PC-3 (cell line): ENCODE measurements around the gene CD8B2. TPM values are rescaled to one million over a fixed set of nuclear protein-coding genes. Genes with fewer than 3 reads are reported as not detected.
"Not testable (repeated sequence)": the region's sequence is repeated elsewhere in the genome, so short reads cannot be mapped to it uniquely, and the experiment has no call there.

Experiments
- ATAC-seq: fragments of 200-7000 bp; cut with Tn5 transposase; 2 replicates; pipeline ENCODE4 v1.9.1; 2020; ENCODE audit warnings: mild to moderate bottlenecking, moderate library complexity
- BruUV-seq: library from RNA; stranded (reverse); fragments of 400-500 nt; replicated peaks from 2 replicates; lab custom pipeline; 2021; lab: Mats Ljungman, UMichigan
- CTCF ChIA-PET: fragments of 300-600 bp; sonication (Branson Sonifier 250); formaldehyde crosslinking; loops from one replicate; lab custom pipeline; 2022; ENCODE audit warnings: antibody characterized with exemption; lab: Charles Lee
- POLR2A ChIA-PET: fragments of 300-600 bp; sonication (Branson Sonifier 250); formaldehyde crosslinking; loops from one replicate; lab custom pipeline; 2022; ENCODE audit warnings: antibody characterized with exemption; ENCODE audit not compliant: unreplicated experiment; lab: Charles Lee
- DNase-seq: peaks from one replicate; pipeline ENCODE4 v3.0.0-alpha.2; 2015
- H2AFZ ChIP-seq: fragments of 300-600 bp; sonication (generic); 2 replicates; pipeline ENCODE4 v1.6.0; 2016; ENCODE audit warnings: antibody characterized with exemption, low read length
- H3F3A ChIP-seq: fragments of 300-600 bp; sonication (generic); one replicate; pipeline ENCODE4 v1.6.0; 2017; ENCODE audit warnings: antibody characterized with exemption, low read length, control low read depth, mild to moderate bottlenecking; ENCODE audit not compliant: unreplicated experiment
- H3K27ac ChIP-seq: fragments of 300-600 bp; sonication (generic); 2 replicates; pipeline ENCODE4 v1.5.1; 2016; ENCODE audit warnings: mild to moderate bottlenecking, low read length
- H3K27me3 ChIP-seq: fragments of 300-600 bp; sonication (generic); 2 replicates; pipeline ENCODE4 v1.6.1; 2016; ENCODE audit warnings: low read length, mixed read lengths
- H3K36me3 ChIP-seq: fragments of 300-600 bp; sonication (generic); 2 replicates; pipeline ENCODE4 v1.6.1; 2016; ENCODE audit warnings: low read depth, mixed run types, low read length, mixed read lengths
- H3K4me1 ChIP-seq: fragments of 300-600 bp; sonication (generic); 2 replicates; pipeline ENCODE4 v1.5.1; 2016; ENCODE audit warnings: low read length; ENCODE audit not compliant: insufficient read depth
- H3K4me2 ChIP-seq: fragments of 300-600 bp; sonication (generic); 2 replicates; pipeline ENCODE4 v1.6.0; 2016; ENCODE audit warnings: low read length
- H3K4me3 ChIP-seq: fragments of 300-600 bp; sonication (generic); 2 replicates; pipeline ENCODE4 v1.5.1; 2016; ENCODE audit warnings: mild to moderate bottlenecking, low read length, mixed read lengths
- H3K79me2 ChIP-seq: fragments of 300-600 bp; sonication (generic); 2 replicates; pipeline ENCODE4 v1.6.1; 2017; ENCODE audit warnings: low read length, mixed read lengths
- H3K9ac ChIP-seq: fragments of 300-600 bp; sonication (generic); 2 replicates; pipeline ENCODE4 v1.6.0; 2016; ENCODE audit warnings: mild to moderate bottlenecking, low read length
- H3K9me2 ChIP-seq: fragments of 300-600 bp; sonication (generic); replicated peaks from 2 replicates; pipeline ENCODE4 v1.6.1; 2016; ENCODE audit warnings: mixed run types, low read length, mixed read lengths
- H3K9me3 ChIP-seq: fragments of 300-600 bp; sonication (generic); 2 replicates; pipeline ENCODE4 v1.6.1; 2016; ENCODE audit warnings: low read length, mixed read lengths
- H4K20me1 ChIP-seq: fragments of 300-600 bp; sonication (generic); 2 replicates; pipeline ENCODE4 v1.6.1; 2016; ENCODE audit warnings: low read length, mixed read lengths
- EZH2 ChIP-seq: fragments of 300-600 bp; sonication (generic); IDR thresholded peaks from one replicate; pipeline ENCODE4 v1.6.1; 2017; ENCODE audit warnings: antibody characterized with exemption, mild to moderate bottlenecking, low read length; ENCODE audit not compliant: unreplicated experiment
- EZH2phosphoT487 ChIP-seq: fragments of 300-600 bp; sonication (generic); IDR thresholded peaks from 2 replicates; pipeline ENCODE4 v1.6.1; 2018; ENCODE audit warnings: mild to moderate bottlenecking, antibody characterized with exemption, low read length, borderline replicate concordance
- intact Hi-C: fragments of 100-400 bp; cut with micrococcal nuclease; formaldehyde crosslinking; loops from 2 replicates; pipeline ENCODE4 v1.9.0; 2023
- total RNA-seq: library from RNA; depleted of rRNA; stranded (reverse); fragments of >200 nt; gene quantifications from 2 replicates; pipeline ENCODE4 v1.2.3, GENCODE V29; 2014
- TF ChIP-seq, protein P1 (sequence below): fragments of 300-600 bp; sonication (generic); conservative IDR thresholded peaks from 2 replicates; pipeline ENCODE4 v1.5.1; 2017; ENCODE audit warnings: antibody characterized with exemption, low read depth, mild to moderate bottlenecking, low read length

CD8B2 gene
- total RNA-seq, 1 experiment from 2014 or later, result not detected

GRCh38 chr2:106553321-106553720, 66.2 kb downstream of the CD8B2 start:
- no peak overlapping the region for H3K27ac ChIP-seq
- H3K4me3 ChIP-seq, result no peak overlapping the region
- no peaks in the 10 kb centered on the region for H3K79me2 ChIP-seq
- H4K20me1 ChIP-seq, result 0 out of 2 replicates have a peak, but pooled peaks cover 3% of the 10 kb centered on the region
- TF ChIP-seq, protein P1, sequence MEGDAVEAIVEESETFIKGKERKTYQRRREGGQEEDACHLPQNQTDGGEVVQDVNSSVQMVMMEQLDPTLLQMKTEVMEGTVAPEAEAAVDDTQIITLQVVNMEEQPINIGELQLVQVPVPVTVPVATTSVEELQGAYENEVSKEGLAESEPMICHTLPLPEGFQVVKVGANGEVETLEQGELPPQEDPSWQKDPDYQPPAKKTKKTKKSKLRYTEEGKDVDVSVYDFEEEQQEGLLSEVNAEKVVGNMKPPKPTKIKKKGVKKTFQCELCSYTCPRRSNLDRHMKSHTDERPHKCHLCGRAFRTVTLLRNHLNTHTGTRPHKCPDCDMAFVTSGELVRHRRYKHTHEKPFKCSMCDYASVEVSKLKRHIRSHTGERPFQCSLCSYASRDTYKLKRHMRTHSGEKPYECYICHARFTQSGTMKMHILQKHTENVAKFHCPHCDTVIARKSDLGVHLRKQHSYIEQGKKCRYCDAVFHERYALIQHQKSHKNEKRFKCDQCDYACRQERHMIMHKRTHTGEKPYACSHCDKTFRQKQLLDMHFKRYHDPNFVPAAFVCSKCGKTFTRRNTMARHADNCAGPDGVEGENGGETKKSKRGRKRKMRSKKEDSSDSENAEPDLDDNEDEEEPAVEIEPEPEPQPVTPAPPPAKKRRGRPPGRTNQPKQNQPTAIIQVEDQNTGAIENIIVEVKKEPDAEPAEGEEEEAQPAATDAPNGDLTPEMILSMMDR, result no peak
- TF ChIP-seq EZH2, result no peak
- no peak for TF ChIP-seq EZH2phosphoT487
- no peaks in the 10 kb centered on the region for H3K9me2 ChIP-seq
- no peak for ATAC-seq
- H3K4me1 ChIP-seq, result no peaks in the 10 kb centered on the region
- no peak for DNase-seq
- ChIA-PET POLR2A (no interaction called here), CTCF (no interaction called here)
- no peaks in the 10 kb centered on the region for H3K9me3 ChIP-seq
- H3K36me3 ChIP-seq, result no peaks in the 10 kb centered on the region
- no peak overlapping the region for H2AFZ ChIP-seq
- BruUV-seq, result no TSS peak
- no peak overlapping the region for H3K9ac ChIP-seq
- H3K4me2 ChIP-seq, result no peak overlapping the region
- H3K27me3 ChIP-seq, result peaks cover 74% of the 10 kb centered on the region
- H3F3A ChIP-seq, result no peaks in the 10 kb centered on the region
- intact Hi-C loops, result no loop called here

- H3K4me1 ChIP-seq, result no peaks in the 10 kb centered on the region
- TF ChIP-seq EZH2phosphoT487, result no peak
- TF ChIP-seq, protein P1, result no peak
- no peak overlapping the region for H3K9ac ChIP-seq
Observed at GRCh38 chr2:106554411-106554810, 67.2 kb downstream of the CD8B2 start.

GRCh38 chr2:106555053-106555452, 67.9 kb downstream of the CD8B2 start:
- Histone ChIP-seq H3F3A (no peaks in the 10 kb centered on the region), H3K9ac (no peak overlapping the region), H3K4me2 (no peak overlapping the region), H3K9me3 (no peaks in the 10 kb centered on the region), H3K27me3 (peaks cover 73% of the 10 kb centered on the region), H3K27ac (no peak overlapping the region), H2AFZ (no peak overlapping the region), H3K36me3 (no peaks in the 10 kb centered on the region), H3K79me2 (no peaks in the 10 kb centered on the region), H3K4me1 (no peaks in the 10 kb centered on the region), H4K20me1 (0 out of 2 replicates have a peak, but pooled peaks cover 3% of the 10 kb centered on the region), H3K4me3 (no peak overlapping the region), H3K9me2 (no peaks in the 10 kb centered on the region)
- intact Hi-C loops, result no loop called here
- no peak for ATAC-seq
- ChIA-PET CTCF (no interaction called here), POLR2A (no interaction called here)
- no TSS peak for BruUV-seq
- no peak for DNase-seq
- no peak for TF ChIP-seq EZH2phosphoT487
- no peak for TF ChIP-seq EZH2
- TF ChIP-seq, protein P1, result no peak

More at GRCh38 chr2:106554411-106554810, 67.2 kb downstream of the CD8B2 start:
- no peaks in the 10 kb centered on the region for H3K9me3 ChIP-seq
- no peak for ATAC-seq
- H3K27me3 ChIP-seq, result peaks cover 76% of the 10 kb centered on the region
- POLR2A ChIA-PET, result no interaction called here
- H4K20me1 ChIP-seq, result 0 out of 2 replicates have a peak, but pooled peaks cover 3% of the 10 kb centered on the region
- BruUV-seq, result no TSS peak
- H3K36me3 ChIP-seq, result no peaks in the 10 kb centered on the region
- no peak overlapping the region for H2AFZ ChIP-seq
- no peaks in the 10 kb centered on the region for H3K79me2 ChIP-seq
- no peak overlapping the region for H3K4me2 ChIP-seq
- DNase-seq, result no peak
- H3K27ac ChIP-seq, result no peak overlapping the region
- no peaks in the 10 kb centered on the region for H3K9me2 ChIP-seq
- intact Hi-C loops, result no loop called here
- CTCF ChIA-PET, result no interaction called here
- no peaks in the 10 kb centered on the region for H3F3A ChIP-seq
- no peak overlapping the region for H3K4me3 ChIP-seq

DNA sequence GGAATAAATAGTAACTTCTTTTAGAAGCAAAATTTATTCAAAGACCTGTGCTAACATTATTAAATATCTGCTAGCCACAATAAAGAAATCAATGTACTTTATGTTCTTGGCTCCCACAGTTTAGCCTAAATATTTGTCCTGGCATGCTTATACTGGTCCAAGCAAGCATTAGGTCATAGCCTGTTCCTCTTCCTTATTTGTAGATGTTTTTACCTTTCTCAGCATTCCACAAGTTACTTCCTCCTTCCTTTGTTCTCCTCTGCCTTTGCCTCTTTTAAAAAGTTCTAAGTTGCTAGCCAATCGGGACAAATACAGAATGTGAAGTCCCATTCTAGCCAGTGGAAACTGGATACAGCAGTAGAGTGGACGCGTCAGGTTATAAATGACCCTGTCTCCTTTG, 72.6 kb downstream of the CD8B2 start:
- H3K9ac ChIP-seq, intact Hi-C loops, H3K4me2 ChIP-seq, H3K4me1 ChIP-seq, H3F3A ChIP-seq, H3K4me3 ChIP-seq, POLR2A ChIA-PET, H3K27ac ChIP-seq, BruUV-seq, CTCF ChIA-PET, ATAC-seq, H3K79me2 ChIP-seq, DNase-seq, H2AFZ ChIP-seq, H3K9me2 ChIP-seq, H4K20me1 ChIP-seq, H3K9me3 ChIP-seq, H3K36me3 ChIP-seq: not testable (repeated sequence)
- peaks cover 80% of the 10 kb centered on the region for H3K27me3 ChIP-seq
